DOHH2 (cell line): ENCODE data around the gene RPTOR.

Experiments
- H3F3A ChIP-seq: fragments of 200-600 bp; sonication (generic), shearing (Covaris generic); 2 replicates; pipeline ENCODE4 v1.6.0; 2016; ENCODE audit warnings: antibody characterized with exemption, mild to moderate bottlenecking; ENCODE audit not compliant: control insufficient read depth, insufficient read depth
- H3K27ac ChIP-seq: fragments of 200-600 bp; sonication (generic); 2 replicates; pipeline ENCODE4 v1.5.1; 2014; ENCODE audit warnings: low read depth, mild to moderate bottlenecking, low read length, moderate library complexity
- H3K27me3 ChIP-seq: fragments of 200-600 bp; sonication (generic); 2 replicates; pipeline ENCODE4 v1.6.1; 2014; ENCODE audit warnings: mild to moderate bottlenecking, low read length, mixed read lengths; ENCODE audit not compliant: control insufficient read depth
- H3K36me3 ChIP-seq: fragments of 200-600 bp; sonication (generic); 2 replicates; pipeline ENCODE4 v1.6.1; 2014; ENCODE audit warnings: mild to moderate bottlenecking, low read length, moderate library complexity, mixed read lengths; ENCODE audit not compliant: control insufficient read depth
- H3K4me1 ChIP-seq: fragments of 200-600 bp; sonication (generic); 2 replicates; pipeline ENCODE4 v1.6.1; 2014; ENCODE audit warnings: mild to moderate bottlenecking, low read length, mixed read lengths; ENCODE audit not compliant: control insufficient read depth
- H3K4me2 ChIP-seq: fragments of 200-600 bp; sonication (generic); 2 replicates; pipeline ENCODE4 v1.6.0; 2014; ENCODE audit warnings: mild to moderate bottlenecking, low read length, moderate library complexity
- H3K4me3 ChIP-seq: fragments of 200-600 bp; sonication (generic); 2 replicates; pipeline ENCODE4 v1.5.1; 2014; ENCODE audit warnings: mild to moderate bottlenecking, low read length, mixed read lengths
- H3K79me2 ChIP-seq: fragments of 200-600 bp; sonication (generic); 2 replicates; pipeline ENCODE4 v1.6.1; 2014; ENCODE audit warnings: mild to moderate bottlenecking, low read length, mixed read lengths; ENCODE audit not compliant: control insufficient read depth
- H3K9me2 ChIP-seq: fragments of 200-600 bp; sonication (generic); replicated peaks from 2 replicates; pipeline ENCODE4 v1.6.1; 2014; ENCODE audit warnings: mild to moderate bottlenecking, low read length, mixed read lengths; ENCODE audit not compliant: control insufficient read depth
- H3K9me3 ChIP-seq: fragments of 200-600 bp; sonication (generic); 2 replicates; pipeline ENCODE4 v1.6.1; 2014; ENCODE audit warnings: antibody characterized with exemption, low read length, mixed read lengths; ENCODE audit not compliant: control insufficient read depth, insufficient read depth
- H4K20me1 ChIP-seq: fragments of 200-600 bp; sonication (generic); 2 replicates; pipeline ENCODE4 v1.6.0; 2014; ENCODE audit warnings: low read depth, mild to moderate bottlenecking, antibody characterized with exemption, low read length, moderate library complexity; ENCODE audit not compliant: control insufficient read depth, insufficient read depth
- CTCF ChIP-seq: fragments of 200-600 bp; sonication (generic); IDR thresholded peaks from one replicate; pipeline ENCODE4 v1.5.1; 2014; ENCODE audit warnings: antibody characterized with exemption, mild to moderate bottlenecking, low read depth, low read length; ENCODE audit not compliant: poor library complexity, severe bottlenecking
- EZH2phosphoT487 ChIP-seq: fragments of 200-600 bp; sonication (generic); IDR thresholded peaks from 2 replicates; pipeline ENCODE4 v1.6.1; 2017; ENCODE audit warnings: borderline replicate concordance, mild to moderate bottlenecking, antibody characterized with exemption, low read length, moderate library complexity, mixed read lengths

Gene RPTOR

GRCh38 chr17:80722661-80723060 is 178.0 kb downstream of the RPTOR start:
- no peak for TF ChIP-seq EZH2phosphoT487
- no peak for TF ChIP-seq CTCF
- no peak overlapping the region for H3K4me2 ChIP-seq
- peaks cover 5% of the 10 kb centered on the region; the same call in 1 of the 2 replicates for H3K36me3 ChIP-seq
- peaks cover 65% of the 10 kb centered on the region for H3K79me2 ChIP-seq
- no peak overlapping the region for H3K4me3 ChIP-seq
- no peaks in the 10 kb centered on the region for H3K9me3 ChIP-seq
- H3F3A ChIP-seq, result no peaks in the 10 kb centered on the region
- no peak overlapping the region for H3K27ac ChIP-seq
- H3K4me1 ChIP-seq, result peaks cover 20% of the 10 kb centered on the region
- no peaks in the 10 kb centered on the region for H3K27me3 ChIP-seq
- no peaks in the 10 kb centered on the region for H4K20me1 ChIP-seq
- H3K9me2 ChIP-seq, result no peaks in the 10 kb centered on the region

- Histone ChIP-seq H3K9me2 (no peaks in the 10 kb centered on the region), H3K27me3 (no peaks in the 10 kb centered on the region), H3K27ac (no peak overlapping the region), H3K79me2 (peaks cover 59% of the 10 kb centered on the region), H3K9me3 (no peaks in the 10 kb centered on the region), H3K4me3 (no peak overlapping the region), H3F3A (no peaks in the 10 kb centered on the region), H3K36me3 (peaks cover 5% of the 10 kb centered on the region; the same call in 1 of the 2 replicates), H3K4me2 (no peak overlapping the region), H3K4me1 (peaks cover 27% of the 10 kb centered on the region), H4K20me1 (no peaks in the 10 kb centered on the region)
- TF ChIP-seq EZH2phosphoT487 (no peak), CTCF (no peak)
Measured at GRCh38 chr17:80724775-80725266, 180.2 kb downstream of the RPTOR start.

GRCh38 chr17:80725517-80725916 is 180.9 kb downstream of the RPTOR start:
- Histone ChIP-seq H4K20me1 (no peaks in the 10 kb centered on the region), H3F3A (no peaks in the 10 kb centered on the region), H3K36me3 (peaks cover 5% of the 10 kb centered on the region; the same call in 1 of the 2 replicates), H3K9me2 (no peaks in the 10 kb centered on the region), H3K4me1 (peaks cover 27% of the 10 kb centered on the region), H3K27ac (no peak overlapping the region), H3K4me3 (no peak overlapping the region), H3K27me3 (no peaks in the 10 kb centered on the region), H3K4me2 (no peak overlapping the region), H3K9me3 (no peaks in the 10 kb centered on the region), H3K79me2 (peaks cover 55% of the 10 kb centered on the region)
- TF ChIP-seq CTCF (no peak), EZH2phosphoT487 (no peak)
